Activated naive CD8-positive, alpha-beta T cell treated with anti-CD3 and anti-CD28 coated beads for 36 hours (primary cell): ENCODE results near the gene ATPAF1. TPM values are rescaled to one million over a fixed set of nuclear protein-coding genes. Genes with fewer than 3 reads are reported as not detected.
A peak's percentile ranks its signal among the peaks of the same experiment; 100 is the strongest.
"Not testable (repeated sequence)": the region's sequence is repeated elsewhere in the genome, so short reads cannot be mapped to it uniquely, and the experiment has no call there.

Experiments used
- DNase-seq: peaks from one replicate; pipeline ENCODE4 v3.0.0; 2021
- H3K27ac Mint-ChIP-seq: one replicate; pipeline ENCODE4 v1.8.0; 2022; ENCODE audit warnings: mild to moderate bottlenecking, moderate library complexity, mixed read lengths
- H3K27me3 Mint-ChIP-seq: one replicate; pipeline ENCODE4 v1.8.0; 2022; ENCODE audit warnings: mild to moderate bottlenecking, mixed read lengths
- H3K36me3 Mint-ChIP-seq: one replicate; pipeline ENCODE4 v1.8.0; 2021; ENCODE audit warnings: mild to moderate bottlenecking, mixed read lengths
- H3K4me1 Mint-ChIP-seq: one replicate; pipeline ENCODE4 v1.8.0; 2021; ENCODE audit warnings: mixed read lengths
- H3K4me3 Mint-ChIP-seq: one replicate; pipeline ENCODE4 v1.8.0; 2022; ENCODE audit warnings: mild to moderate bottlenecking, moderate library complexity, mixed read lengths
- H3K9me3 Mint-ChIP-seq: one replicate; pipeline ENCODE4 v1.8.0; 2022; ENCODE audit warnings: mixed read lengths
- total RNA-seq, 2 experiments: library from RNA; stranded (reverse); gene quantifications; one replicate each; pipeline ENCODE4 v1.2.3, GENCODE V29; 2021

The ATPAF1 gene
- total RNA-seq, 2 experiments from 2014 or later, result 45.0 to 46.6 TPM

DNA sequence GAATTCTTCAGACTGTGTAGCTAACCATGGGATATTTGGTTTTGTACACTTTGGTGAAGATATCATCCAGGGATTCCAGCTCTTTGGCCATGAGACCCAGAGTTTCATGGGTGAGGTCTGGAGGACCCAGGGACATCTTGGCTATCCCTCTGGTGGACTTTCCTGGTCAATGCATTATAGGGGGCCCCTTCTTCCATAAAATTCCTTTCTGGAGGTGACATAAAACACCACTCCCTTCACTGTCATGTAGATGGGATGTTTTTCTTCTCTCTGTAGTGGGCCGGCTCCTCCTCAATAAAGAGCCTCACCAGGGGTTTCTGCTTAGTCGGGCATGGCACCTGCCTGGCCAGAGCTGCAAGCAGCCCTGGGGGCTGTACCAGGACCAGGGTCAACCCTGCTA lies 2.2 kb downstream of the ATPAF1 start:
- H3K4me3 Mint-ChIP-seq, result no peak overlapping the region

DNA sequence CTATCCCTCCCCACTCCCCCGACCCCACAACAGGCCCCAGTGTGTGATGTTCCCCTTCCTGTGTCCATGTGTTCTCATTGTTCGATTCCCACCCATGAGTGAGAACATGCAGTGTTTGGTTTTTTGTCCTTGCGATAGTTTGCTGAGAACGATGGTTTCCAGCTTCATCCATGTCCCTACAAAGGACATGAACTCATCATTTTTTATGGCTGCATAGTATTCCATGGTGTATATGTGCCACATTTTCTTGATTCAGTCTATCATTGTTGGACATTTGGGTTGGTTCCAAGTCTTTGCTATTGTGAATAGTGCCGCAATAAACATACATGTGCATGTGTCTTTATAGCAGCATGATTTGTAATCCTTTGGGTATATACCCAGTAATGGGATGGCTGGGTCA lies 5.2 kb downstream of the ATPAF1 start:
- H3K36me3 Mint-ChIP-seq, result peaks cover 17% of the 10 kb centered on the region
- not testable (repeated sequence) for H3K9me3 Mint-ChIP-seq, H3K27me3 Mint-ChIP-seq, DNase-seq, H3K27ac Mint-ChIP-seq, H3K4me3 Mint-ChIP-seq
- peaks cover 32% of the 10 kb centered on the region for H3K4me1 Mint-ChIP-seq

More for the DNA sequence above, 2.2 kb downstream of the ATPAF1 start:
- Mint-ChIP-seq H3K9me3 (no peaks in the 10 kb centered on the region), H3K36me3 (peaks cover 17% of the 10 kb centered on the region), H3K4me1 (peaks cover 15% of the 10 kb centered on the region), H3K27ac (no peak overlapping the region), H3K27me3 (no peaks in the 10 kb centered on the region)
- DNase-seq, result no peak

- Mint-ChIP-seq H3K36me3 (peaks cover 27% of the 10 kb centered on the region), H3K4me1 (peaks cover 25% of the 10 kb centered on the region), H3K27ac (peak overlapping the region; percentile 69)
- not testable (repeated sequence) for H3K4me3 Mint-ChIP-seq, DNase-seq, H3K27me3 Mint-ChIP-seq, H3K9me3 Mint-ChIP-seq
These were observed 8.0 kb downstream of the ATPAF1 start for GRCh38 chr1:46660116-46660515.

- H3K4me3 Mint-ChIP-seq, result no peak overlapping the region
- H3K4me1 Mint-ChIP-seq, result peaks cover 21% of the 10 kb centered on the region
- H3K27me3 Mint-ChIP-seq, result no peaks in the 10 kb centered on the region
- H3K27ac Mint-ChIP-seq, result peak overlapping the region; percentile 19
- no peak for DNase-seq
- peaks cover 28% of the 10 kb centered on the region for H3K36me3 Mint-ChIP-seq
- peaks cover 4% of the 10 kb centered on the region for H3K9me3 Mint-ChIP-seq
These were observed 8.8 kb downstream of the ATPAF1 start for GRCh38 chr1:46659307-46659870.

GRCh38 chr1:46657775-46658174 lies 10.4 kb downstream of the ATPAF1 start:
- peaks cover 4% of the 10 kb centered on the region for H3K9me3 Mint-ChIP-seq
- H3K27ac Mint-ChIP-seq, result peak overlapping the region; percentile 26
- H3K4me3 Mint-ChIP-seq, result no peak overlapping the region

DNA sequence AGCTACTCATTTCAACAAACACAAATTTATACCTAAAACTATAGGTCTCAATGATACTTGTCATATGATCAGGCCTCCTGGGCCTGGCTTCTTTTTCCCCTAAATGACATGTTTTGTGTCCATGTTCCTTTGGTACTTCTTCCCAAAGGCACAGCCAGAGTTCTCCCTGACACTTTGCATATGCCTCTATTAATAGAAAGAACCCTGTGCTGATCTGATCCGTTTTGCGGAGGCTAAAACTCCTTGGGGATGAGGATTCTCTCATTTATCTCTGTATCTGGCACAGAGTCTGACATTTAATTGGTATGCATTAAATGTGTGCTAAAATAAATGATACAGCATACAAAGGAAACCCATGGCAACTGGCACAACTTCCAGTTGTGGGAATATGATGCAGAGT lies 11.5 kb downstream of the ATPAF1 start:
- H3K36me3 Mint-ChIP-seq, result peaks cover 28% of the 10 kb centered on the region
- peaks cover 4% of the 10 kb centered on the region for H3K9me3 Mint-ChIP-seq
- H3K27ac Mint-ChIP-seq, result no peak overlapping the region
- H3K27me3 Mint-ChIP-seq, result no peaks in the 10 kb centered on the region
- peaks cover 28% of the 10 kb centered on the region for H3K4me1 Mint-ChIP-seq
- H3K4me3 Mint-ChIP-seq, result no peak overlapping the region
- no peak for DNase-seq

More at GRCh38 chr1:46657775-46658174, 10.4 kb downstream of the ATPAF1 start:
- no peak for DNase-seq
- H3K4me1 Mint-ChIP-seq, result peaks cover 28% of the 10 kb centered on the region
- H3K36me3 Mint-ChIP-seq, result peaks cover 19% of the 10 kb centered on the region
- H3K27me3 Mint-ChIP-seq, result no peaks in the 10 kb centered on the region

GRCh38 chr1:46655848-46656247 lies 12.3 kb downstream of the ATPAF1 start:
- Mint-ChIP-seq H3K27ac (no peak overlapping the region), H3K36me3 (peaks cover 30% of the 10 kb centered on the region), H3K4me3 (no peak overlapping the region), H3K27me3 (no peaks in the 10 kb centered on the region), H3K4me1 (peaks cover 28% of the 10 kb centered on the region), H3K9me3 (peaks cover 4% of the 10 kb centered on the region)
- no peak for DNase-seq

GRCh38 chr1:46654698-46655097 lies 13.5 kb downstream of the ATPAF1 start:
- peaks cover 19% of the 10 kb centered on the region for H3K4me1 Mint-ChIP-seq
- not testable (repeated sequence) for H3K27ac Mint-ChIP-seq, H3K9me3 Mint-ChIP-seq, DNase-seq, H3K27me3 Mint-ChIP-seq, H3K4me3 Mint-ChIP-seq
- H3K36me3 Mint-ChIP-seq, result peaks cover 40% of the 10 kb centered on the region

- no peaks in the 10 kb centered on the region for H3K27me3 Mint-ChIP-seq
- peaks cover 15% of the 10 kb centered on the region for H3K4me1 Mint-ChIP-seq
- H3K36me3 Mint-ChIP-seq, result peaks cover 46% of the 10 kb centered on the region
- no peak for DNase-seq
- no peak overlapping the region for H3K4me3 Mint-ChIP-seq
- H3K27ac Mint-ChIP-seq, result no peak overlapping the region
- peaks cover 8% of the 10 kb centered on the region for H3K9me3 Mint-ChIP-seq
These were observed 14.2 kb downstream of the ATPAF1 start for GRCh38 chr1:46654012-46654411.

- no peak for DNase-seq
- Mint-ChIP-seq H3K36me3 (peaks cover 50% of the 10 kb centered on the region), H3K9me3 (peaks cover 8% of the 10 kb centered on the region), H3K4me1 (peaks cover 15% of the 10 kb centered on the region), H3K27ac (no peak overlapping the region), H3K4me3 (no peak overlapping the region), H3K27me3 (no peaks in the 10 kb centered on the region)
These were observed 14.7 kb downstream of the ATPAF1 start for GRCh38 chr1:46653405-46653958.

DNA sequence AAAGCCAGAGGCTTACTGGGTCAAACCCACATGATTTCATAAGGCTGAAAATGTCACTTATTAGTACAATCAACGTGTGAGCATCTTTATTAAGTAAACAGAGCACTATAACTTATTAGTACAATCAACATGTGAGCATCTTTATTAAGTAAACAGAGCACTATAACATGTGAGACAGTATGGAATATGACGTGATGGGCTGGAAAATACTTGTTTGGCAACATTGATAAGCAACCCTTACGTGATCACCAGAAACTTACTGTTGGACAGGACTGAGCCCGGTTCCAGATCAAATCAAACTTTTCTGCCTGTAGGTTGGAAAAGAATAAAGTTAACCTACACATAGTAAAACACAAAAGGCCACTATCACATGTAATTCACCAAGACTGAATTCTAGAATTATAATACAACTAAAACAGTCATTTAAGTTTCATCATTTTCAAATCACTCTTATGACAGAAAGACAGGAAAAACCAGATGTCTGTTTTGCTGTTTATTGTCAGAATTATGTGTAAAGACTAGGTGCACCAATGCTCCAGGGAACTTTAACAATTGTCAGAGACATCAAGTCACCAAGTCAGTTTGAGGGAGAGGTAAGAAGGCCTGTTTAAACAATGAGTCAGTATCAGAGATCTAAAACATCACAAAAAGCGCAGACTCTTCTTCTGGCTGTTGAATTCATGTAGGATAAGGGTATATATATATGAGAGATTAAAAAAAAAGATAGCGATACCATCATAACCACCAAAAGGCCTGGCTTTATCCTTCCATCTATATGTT lies 15.7 kb downstream of the ATPAF1 start:
- Mint-ChIP-seq H3K27ac (no peak overlapping the region), H3K4me1 (peaks cover 7% of the 10 kb centered on the region), H3K36me3 (peaks cover 51% of the 10 kb centered on the region), H3K9me3 (peaks cover 8% of the 10 kb centered on the region), H3K27me3 (no peaks in the 10 kb centered on the region), H3K4me3 (no peak overlapping the region)
- no peak for DNase-seq

DNA sequence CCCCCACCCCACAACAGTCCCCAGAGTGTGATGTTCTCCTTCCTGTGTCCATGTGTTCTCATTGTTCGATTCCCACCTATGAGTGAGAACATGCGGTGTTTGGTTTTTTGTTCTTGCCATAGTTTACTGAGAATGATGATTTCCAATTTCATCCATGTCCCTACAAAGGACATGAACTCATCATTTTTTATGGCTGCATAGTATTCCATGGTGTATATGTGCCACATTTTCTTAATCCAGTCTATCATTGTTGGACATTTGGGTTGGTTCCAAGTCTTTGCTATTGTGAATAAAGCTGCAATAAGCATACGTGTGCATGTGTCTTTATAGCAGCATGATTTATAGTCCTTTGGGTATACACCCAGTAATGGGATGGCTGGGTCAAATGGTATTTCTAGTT lies 17.0 kb downstream of the ATPAF1 start:
- H3K27ac Mint-ChIP-seq, H3K27me3 Mint-ChIP-seq, H3K4me1 Mint-ChIP-seq, H3K4me3 Mint-ChIP-seq, DNase-seq, H3K9me3 Mint-ChIP-seq: not testable (repeated sequence)
- peaks cover 57% of the 10 kb centered on the region for H3K36me3 Mint-ChIP-seq

DNA sequence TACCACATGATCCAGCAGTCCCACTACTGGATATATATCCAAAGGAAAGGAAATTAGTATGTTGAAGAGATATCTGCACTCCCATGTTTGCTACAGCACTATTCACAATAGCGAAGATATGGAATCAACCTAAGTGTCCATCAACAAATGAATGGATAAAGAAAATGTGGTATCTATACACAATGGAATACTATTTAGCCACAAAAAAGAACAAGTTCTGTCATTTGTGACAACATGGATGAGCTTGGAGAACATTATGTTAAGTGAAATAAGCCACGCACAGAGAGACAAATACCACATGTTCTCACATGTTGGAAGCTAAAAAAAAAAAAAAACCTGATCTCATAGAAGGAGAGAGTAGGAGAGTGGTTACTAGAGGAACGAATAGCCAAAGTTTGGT lies 17.7 kb downstream of the ATPAF1 start:
- H3K4me3 Mint-ChIP-seq, result no peak overlapping the region
- H3K27me3 Mint-ChIP-seq, result no peaks in the 10 kb centered on the region
- H3K9me3 Mint-ChIP-seq, result peaks cover 8% of the 10 kb centered on the region
- no peak overlapping the region for H3K27ac Mint-ChIP-seq
- H3K36me3 Mint-ChIP-seq, result peaks cover 50% of the 10 kb centered on the region
- DNase-seq, result no peak
- peaks cover 7% of the 10 kb centered on the region for H3K4me1 Mint-ChIP-seq

- Mint-ChIP-seq H3K36me3 (peaks cover 45% of the 10 kb centered on the region), H3K27ac (no peak overlapping the region), H3K27me3 (no peaks in the 10 kb centered on the region), H3K4me3 (no peak overlapping the region), H3K4me1 (peaks cover 7% of the 10 kb centered on the region), H3K9me3 (peaks cover 6% of the 10 kb centered on the region)
- DNase-seq, result no peak
These were observed 18.4 kb downstream of the ATPAF1 start for GRCh38 chr1:46649764-46650163.

DNA sequence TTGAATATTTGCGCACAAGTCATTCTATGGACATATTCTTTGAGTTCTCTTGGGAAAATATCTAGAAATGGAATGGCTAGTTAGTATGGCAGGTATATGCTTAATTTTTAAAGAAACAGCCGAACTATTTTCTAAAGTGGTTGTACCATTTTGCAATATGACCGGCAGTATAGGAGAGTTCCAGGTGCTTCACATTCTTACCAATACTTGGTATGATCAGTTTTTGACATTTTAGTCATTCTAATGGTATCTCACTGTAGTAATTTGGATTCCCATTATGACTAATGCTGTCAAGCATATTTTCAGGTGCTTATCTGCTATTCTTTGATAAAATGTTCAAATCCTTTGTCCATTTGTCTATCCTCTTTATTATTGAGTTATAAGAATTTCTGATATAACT lies 20.6 kb downstream of the ATPAF1 start:
- Mint-ChIP-seq H3K27me3 (no peaks in the 10 kb centered on the region), H3K4me3 (no peak overlapping the region), H3K36me3 (peaks cover 39% of the 10 kb centered on the region), H3K9me3 (peaks cover 4% of the 10 kb centered on the region), H3K27ac (no peak overlapping the region), H3K4me1 (no peaks in the 10 kb centered on the region)
- DNase-seq, result no peak

GRCh38 chr1:46646844-46647243 lies 21.3 kb downstream of the ATPAF1 start:
- Mint-ChIP-seq H3K27ac (no peak overlapping the region), H3K9me3 (peaks cover 4% of the 10 kb centered on the region), H3K36me3 (peaks cover 35% of the 10 kb centered on the region), H3K27me3 (no peaks in the 10 kb centered on the region), H3K4me1 (no peaks in the 10 kb centered on the region), H3K4me3 (no peak overlapping the region)
- DNase-seq, result no peak
